ENCODE data around the gene CLIP2. TPM values are rescaled to one million over a fixed set of nuclear protein-coding genes. Genes with fewer than 3 reads are reported as not detected.

The CLIP2 gene
- total RNA-seq, 1 donor from 2014 or later, result 24.3 TPM

- DNase-seq (no peak), ATAC-seq (peak; percentile 19)
- no peak overlapping the region for H3K27ac ChIP-seq
These were observed 35.5 kb downstream of the CLIP2 start for GRCh38 chr7:74324531-74325209.

DNA sequence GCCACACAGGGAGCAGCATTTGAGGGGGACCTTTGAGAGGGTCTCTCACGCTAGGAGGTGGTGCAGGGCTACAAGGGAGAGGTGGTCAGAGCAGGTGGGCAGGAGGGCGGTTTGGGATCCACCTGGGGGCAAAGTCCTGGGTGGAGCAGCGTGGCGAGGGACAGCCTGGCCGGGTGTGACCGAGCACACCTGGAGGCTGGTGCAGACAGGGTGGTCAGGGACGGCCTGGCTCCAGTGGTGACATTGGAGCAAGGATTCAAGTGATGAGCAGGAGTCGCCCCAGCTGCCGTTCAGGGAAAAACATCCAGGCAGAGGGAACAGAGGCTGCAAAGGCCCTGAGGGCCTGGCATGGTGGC lies 36.0 kb downstream of the CLIP2 start:
- Histone ChIP-seq H3K27ac (no peak overlapping the region), H3K27me3 (no peaks in the 10 kb centered on the region), H3K4me3 (no peak overlapping the region), H3K9me3 (no peaks in the 10 kb centered on the region), H3K36me3 (no peaks in the 10 kb centered on the region), H3K4me1 (no peaks in the 10 kb centered on the region)
- ATAC-seq, result peak; percentile 22
- intact Hi-C loops (cut with DNase I), result no loop called here
- TF ChIP-seq, protein P1, sequence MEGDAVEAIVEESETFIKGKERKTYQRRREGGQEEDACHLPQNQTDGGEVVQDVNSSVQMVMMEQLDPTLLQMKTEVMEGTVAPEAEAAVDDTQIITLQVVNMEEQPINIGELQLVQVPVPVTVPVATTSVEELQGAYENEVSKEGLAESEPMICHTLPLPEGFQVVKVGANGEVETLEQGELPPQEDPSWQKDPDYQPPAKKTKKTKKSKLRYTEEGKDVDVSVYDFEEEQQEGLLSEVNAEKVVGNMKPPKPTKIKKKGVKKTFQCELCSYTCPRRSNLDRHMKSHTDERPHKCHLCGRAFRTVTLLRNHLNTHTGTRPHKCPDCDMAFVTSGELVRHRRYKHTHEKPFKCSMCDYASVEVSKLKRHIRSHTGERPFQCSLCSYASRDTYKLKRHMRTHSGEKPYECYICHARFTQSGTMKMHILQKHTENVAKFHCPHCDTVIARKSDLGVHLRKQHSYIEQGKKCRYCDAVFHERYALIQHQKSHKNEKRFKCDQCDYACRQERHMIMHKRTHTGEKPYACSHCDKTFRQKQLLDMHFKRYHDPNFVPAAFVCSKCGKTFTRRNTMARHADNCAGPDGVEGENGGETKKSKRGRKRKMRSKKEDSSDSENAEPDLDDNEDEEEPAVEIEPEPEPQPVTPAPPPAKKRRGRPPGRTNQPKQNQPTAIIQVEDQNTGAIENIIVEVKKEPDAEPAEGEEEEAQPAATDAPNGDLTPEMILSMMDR (IDR thresholded peaks at IDR 0.05), result no peak
- DNase-seq, result no peak

More at GRCh38 chr7:74324531-74325209, 35.5 kb downstream of the CLIP2 start:
- Histone ChIP-seq H3K4me3 (no peak overlapping the region), H3K36me3 (no peaks in the 10 kb centered on the region), H3K4me1 (no peaks in the 10 kb centered on the region), H3K27me3 (no peaks in the 10 kb centered on the region), H3K9me3 (no peaks in the 10 kb centered on the region)
- TF ChIP-seq, protein P1 (IDR thresholded peaks at IDR 0.05), result no peak
- intact Hi-C loops (cut with DNase I), result no loop called here

- intact Hi-C loops (cut with DNase I), result no loop called here
- Histone ChIP-seq H3K36me3 (no peaks in the 10 kb centered on the region), H3K9me3 (no peaks in the 10 kb centered on the region), H3K4me1 (no peaks in the 10 kb centered on the region), H3K27ac (no peak overlapping the region), H3K27me3 (no peaks in the 10 kb centered on the region), H3K4me3 (no peak overlapping the region)
- ATAC-seq, result no peak
- DNase-seq, result no peak
- TF ChIP-seq, protein P1 (IDR thresholded peaks at IDR 0.05), result no peak
These were observed 40.0 kb downstream of the CLIP2 start for GRCh38 chr7:74329225-74329624.

- no peaks in the 10 kb centered on the region for H3K4me1 ChIP-seq
- H3K9me3 ChIP-seq, result no peaks in the 10 kb centered on the region
- no peak for DNase-seq
- TF ChIP-seq, protein P1 (IDR thresholded peaks at IDR 0.05), result no peak
- ATAC-seq, result no peak
- no peaks in the 10 kb centered on the region for H3K36me3 ChIP-seq
- H3K27me3 ChIP-seq, result no peaks in the 10 kb centered on the region
- H3K27ac ChIP-seq, result no peak overlapping the region
- intact Hi-C loops (cut with DNase I), result no loop called here
- no peak overlapping the region for H3K4me3 ChIP-seq
These were observed 43.4 kb downstream of the CLIP2 start for GRCh38 chr7:74332373-74333176.

GRCh38 chr7:74334030-74334429 lies 44.8 kb downstream of the CLIP2 start:
- H3K36me3 ChIP-seq, result no peaks in the 10 kb centered on the region
- TF ChIP-seq, protein P1 (IDR thresholded peaks at IDR 0.05), result no peak
- no peak overlapping the region for H3K27ac ChIP-seq
- H3K27me3 ChIP-seq, result no peaks in the 10 kb centered on the region
- no peaks in the 10 kb centered on the region for H3K4me1 ChIP-seq
- H3K4me3 ChIP-seq, result no peak overlapping the region
- H3K9me3 ChIP-seq, result no peaks in the 10 kb centered on the region
- intact Hi-C loops (cut with DNase I), result no loop called here
- no peak for ATAC-seq
- no peak for DNase-seq
